HepG2 (cell line): ENCODE results near the gene CLEC11A. TPM values are rescaled to one million over a fixed set of nuclear protein-coding genes. Genes with fewer than 3 reads are reported as not detected.

Experiments used
- ATAC-seq: fragments of 200-7000 bp; cut with Tn5 transposase; 3 replicates; pipeline ENCODE4 v1.9.1; 2020; ENCODE audit warnings: mild to moderate bottlenecking, moderate library complexity
- BruUV-seq: library from RNA; stranded (reverse); fragments of 400-500 nt; replicated peaks from 2 replicates; lab custom pipeline; 2021; lab: Mats Ljungman, UMichigan
- CTCF ChIA-PET: fragments of 300-600 bp; formaldehyde crosslinking; extraction: SDS; loops from one replicate; lab custom pipeline; 2021; ENCODE audit warnings: low total read pairs, inconsistent platforms, low intra/inter-chr PET ratio; lab: Yijun Ruan, JAX
- POLR2A ChIA-PET: fragments of 350-600 bp; sonication (Branson Sonifier 250); formaldehyde crosslinking; loops from one replicate; lab custom pipeline; 2020; ENCODE audit warnings: antibody characterized with exemption, inconsistent platforms; lab: Yijun Ruan, JAX
- DNase-seq: peaks from one replicate; pipeline ENCODE4 v3.0.0-alpha.2; 2015; ENCODE audit warnings: low spot score
- FAIRE-seq: peaks from 3 replicates; lab custom pipeline; 2011; peaks lifted over from hg19 to GRCh38; lab: Jason Lieb, UNC
- H2AFZ ChIP-seq: one replicate; pipeline ENCODE4 v1.6.1; 2011; ENCODE audit warnings: low read length, inconsistent platforms
- H3K27ac ChIP-seq: fragments of 300-600 bp; 3 replicates; pipeline ENCODE4 v1.8.0; 2011; ENCODE audit warnings: mixed run types, mild to moderate bottlenecking, mixed read lengths, low read length, inconsistent platforms; ENCODE audit not compliant: insufficient read depth; ENCODE audit errors: extremely low read length
- H3K27me3 ChIP-seq, 2 experiments: fragments of 200-600 bp in 1 of 2; 2 replicates in 1 of 2; 3 replicates in 1 of 2; pipeline versions ENCODE4 v1.6.0 to v1.8.0; 2011; ENCODE audit warnings: low read length in 2 of 2, mild to moderate bottlenecking in 2 of 2, moderate library complexity in 2 of 2, inconsistent platforms in 1 of 2; ENCODE audit not compliant: insufficient read depth in 2 of 2, control insufficient read depth in 1 of 2
- H3K36me3 ChIP-seq, 2 experiments: fragments of 200-600 bp in 1 of 2; replicated peaks in 1 of 2; 2 replicates in 1 of 2; 3 replicates in 1 of 2; pipeline versions ENCODE4 v1.5.1 to v1.8.0; 2011; ENCODE audit warnings: low read length in 2 of 2, inconsistent platforms in 1 of 2; ENCODE audit not compliant: insufficient read depth in 2 of 2, control insufficient read depth in 1 of 2
- H3K4me1 ChIP-seq: 2 replicates; pipeline ENCODE4 v1.5.1; 2012; ENCODE audit warnings: low read length, inconsistent platforms; ENCODE audit not compliant: insufficient read depth
- H3K4me2 ChIP-seq: 2 replicates; pipeline ENCODE4 v1.6.0; 2011; ENCODE audit warnings: low read depth, low read length, inconsistent platforms
- H3K4me3 ChIP-seq, 3 experiments: fragments of 200-600 bp in 1 of 3; sonication (generic), shearing (Covaris generic) in 1 of 3; replicated peaks in 1 of 3; 2 replicates each; pipeline ENCODE4 v1.5.1; 2011 to 2016; ENCODE audit warnings: low read length in 3 of 3, inconsistent platforms in 2 of 3, low read depth in 2 of 3, mild to moderate bottlenecking in 2 of 3, control low read depth in 1 of 3, mixed read lengths in 1 of 3; ENCODE audit not compliant: insufficient read depth in 1 of 3
- H3K79me2 ChIP-seq: one replicate; pipeline ENCODE4 v1.6.1; 2011; ENCODE audit warnings: low read length, inconsistent platforms; ENCODE audit not compliant: insufficient read depth
- H3K9ac ChIP-seq: 2 replicates; pipeline ENCODE4 v1.6.0; 2011; ENCODE audit warnings: mild to moderate bottlenecking, low read depth, low read length, inconsistent platforms; ENCODE audit not compliant: insufficient read depth
- H3K9me3 ChIP-seq: 2 replicates; pipeline ENCODE4 v1.5.1; 2012; ENCODE audit warnings: mild to moderate bottlenecking, low read length
- H4K20me1 ChIP-seq: 2 replicates; pipeline ENCODE4 v1.6.0; 2011; ENCODE audit warnings: inconsistent platforms, mild to moderate bottlenecking, low read length, moderate library complexity; ENCODE audit not compliant: insufficient read depth
- HMGA1 ChIP-seq: sonication (generic); formaldehyde crosslinking; conservative IDR thresholded peaks from 2 replicates; pipeline ENCODE4 v1.4.0; 2020; ENCODE audit warnings: missing genetic modification reagents
- KDM5A ChIP-seq: fragments of 200-600 bp; sonication (generic); IDR thresholded peaks from 2 replicates; pipeline ENCODE4 v1.7.0; 2018; ENCODE audit warnings: antibody characterized with exemption, mild to moderate bottlenecking, low read length, borderline replicate concordance
- NONO ChIP-seq, 2 experiments: fragments of 450-650 bp in 1 of 2; sonication (generic) in 1 of 2; formaldehyde crosslinking in 1 of 2; IDR thresholded peaks in 1 of 2; conservative IDR thresholded peaks in 1 of 2; 2 replicates each; pipeline versions ENCODE4 v1.6.1 to v1.8.0; 2017 to 2022; ENCODE audit warnings: mild to moderate bottlenecking in 1 of 2, missing genetic modification reagents in 1 of 2, moderate library complexity in 1 of 2
- PBX2 ChIP-seq: IDR thresholded peaks from 2 replicates; pipeline ENCODE4 v1.6.1; 2016; ENCODE audit warnings: control low read depth
- SALL1 ChIP-seq: sonication (generic); formaldehyde crosslinking; IDR thresholded peaks from 2 replicates; pipeline ENCODE4 v1.8.0; 2022; ENCODE audit warnings: mild to moderate bottlenecking, missing genetic modification reagents
- SNAPC2 ChIP-seq: sonication (generic); formaldehyde crosslinking; IDR thresholded peaks from 2 replicates; pipeline ENCODE4 v1.8.1; 2022; ENCODE audit warnings: mild to moderate bottlenecking, missing genetic modification reagents
- STAT6 ChIP-seq: sonication (generic); formaldehyde crosslinking; IDR thresholded peaks from 2 replicates; pipeline ENCODE4 v1.4.0; 2020; ENCODE audit warnings: missing genetic modification reagents, mild to moderate bottlenecking, borderline replicate concordance
- TIGD3 ChIP-seq: sonication (generic); formaldehyde crosslinking; IDR thresholded peaks from 2 replicates; pipeline ENCODE4 v1.5.1; 2020; ENCODE audit warnings: mild to moderate bottlenecking, missing genetic modification reagents, borderline replicate concordance
- WGBS: methylation state at CpG from one replicate; pipeline ENCODE4 v1.1.6; 2017; ENCODE audit warnings: low lambda C conversion rate; 5-methylcytosine and 5-hydroxymethylcytosine counted together
- in situ Hi-C: cut with HindIII; loops from 2 replicates; pipeline ENCODE4 v1.10.0; 2017; ENCODE audit warnings: low pct_unique_long_range_greater_than_20kb; ENCODE audit not compliant: extremely low pct_ligation_motif_present
- intact Hi-C: fragments of 100-400 bp; cut with micrococcal nuclease; formaldehyde crosslinking; loops from one replicate; pipeline ENCODE4 v1.10.0; 2022; ENCODE audit not compliant: unreplicated experiment
- polyA plus RNA-seq, 8 experiments: library from polyadenylated mRNA; depleted of rRNA in 3 of 8; stranded (reverse) in 7 of 8; unstranded in 1 of 8; fragments of >200 nt; fragmentation: Illumina TruSeq in 4 of 8; extraction: Trizol in 4 of 8; gene quantifications; 2 replicates each; pipeline versions ENCODE4 v1.2.1 to v1.2.3, GENCODE V29; 2011 to 2016; ENCODE audit warnings: low read depth in 4 of 8, missing spikeins in 1 of 8, mixed read lengths in 1 of 8; ENCODE audit not compliant: insufficient read depth in 1 of 8
- total RNA-seq, 5 experiments: library from RNA; depleted of rRNA; stranded (reverse); fragments of >200 nt; fragmentation: Illumina TruSeq; extraction: Trizol; gene quantifications; 2 replicates each; pipeline ENCODE4 v1.2.3, GENCODE V29; 2016; ENCODE audit warnings: low read depth in 1 of 5

CLEC11A gene
- total and polyA plus RNA-seq, 2 of the 13 experiments (the other 11 are each of a cell fraction or from before 2014, with no cell fraction given) = not detected

- no peak for TF ChIP-seq KDM5A
- no peak for TF ChIP-seq SNAPC2 (CRISPR knock-in tag)
- no peak for TF ChIP-seq STAT6
- TF ChIP-seq SALL1 (CRISPR knock-in tag) = no peak
These were observed 13.1 kb upstream of the CLEC11A start (continued) for GRCh38 chr19:50710094-50710493.

GRCh38 chr19:50710612-50711011 is 12.6 kb upstream of the CLEC11A start:
- BruUV-seq = no TSS peak
- POLR2A ChIA-PET = no interaction called here
- CTCF ChIA-PET = no interaction called here

More at GRCh38 chr19:50710612-50711011, 12.6 kb upstream of the CLEC11A start:
- Histone ChIP-seq H3K9me3 (no peaks in the 10 kb centered on the region), H3K9ac (no peak overlapping the region), H3K4me2 (no peak overlapping the region), H3K79me2 (no peaks in the 10 kb centered on the region), H4K20me1 (no peaks in the 10 kb centered on the region), H3K4me1 (no peaks in the 10 kb centered on the region), H3K36me3 (no peaks in the 10 kb centered on the region), H3K27ac (no peak overlapping the region), H3K27me3 (peaks cover 7 to 26% of the 10 kb centered on the region in 2 experiments; a peak in 4 of 5 replicates), H3K4me3 (no peak overlapping the region), H2AFZ (no peak overlapping the region)
- in situ Hi-C loops = no loop called here
- intact Hi-C loops = no loop called here
- WGBS = 21% methylated on average over 3 of the region's 5 CpGs
- TF ChIP-seq PBX2 (no peak), TIGD3 (CRISPR knock-in tag) (no peak), HMGA1 (CRISPR knock-in tag) (no peak), NONO (IDR thresholded peaks at IDR 0.05) (no peak), NONO (CRISPR knock-in tag; conservative IDR thresholded peaks at IDR 0.05) (no peak)
- ATAC-seq (no peak), FAIRE-seq (no peak), DNase-seq (no peak)
